HCT116 (cell line): ENCODE results near the gene DOCK9.

ENCODE experiments used
- ELF1 ChIP-seq: IDR thresholded peaks from 2 replicates; pipeline ENCODE4 v1.6.1; 2012; ENCODE audit warnings: low read depth, borderline replicate concordance
- POLR2A ChIP-seq: IDR thresholded peaks from 2 replicates; pipeline ENCODE4 v1.7.0; 2011; ENCODE audit warnings: borderline replicate concordance; ENCODE audit not compliant: insufficient read depth, insufficient read length; ENCODE audit errors: extremely low read depth
- POLR2AphosphoS5 ChIP-seq: IDR thresholded peaks from 2 replicates; pipeline ENCODE4 v1.6.1; 2011; ENCODE audit warnings: mild to moderate bottlenecking, low read depth, low read length, moderate library complexity
- ZNF274 ChIP-seq: fragments of 200-500 bp; sonication (Bioruptor generic); IDR thresholded peaks from 2 replicates; pipeline ENCODE4 v1.6.1; 2014; ENCODE audit warnings: mild to moderate bottlenecking, low read depth, low read length, inconsistent platforms
- TF ChIP-seq, protein P1 (sequence below), 3 experiments: fragments of 200-600 bp in 1 of 3; sonication (generic) in 1 of 3; IDR thresholded peaks in 2 of 3; conservative IDR thresholded peaks in 1 of 3; 2 replicates each; pipeline ENCODE4 v1.5.1; 2012 to 2017; ENCODE audit warnings: low read depth in 2 of 3, low read length in 2 of 3, antibody characterized with exemption in 1 of 3, borderline replicate concordance in 1 of 3, control low read depth in 1 of 3, mild to moderate bottlenecking in 1 of 3, mixed read lengths in 1 of 3, mixed run types in 1 of 3, moderate library complexity in 1 of 3; ENCODE audit not compliant: insufficient read depth in 1 of 3
- TF ChIP-seq, protein P2 (sequence below): IDR thresholded peaks from 2 replicates; pipeline ENCODE4 v1.6.1; 2012; ENCODE audit warnings: low read depth

DNA sequence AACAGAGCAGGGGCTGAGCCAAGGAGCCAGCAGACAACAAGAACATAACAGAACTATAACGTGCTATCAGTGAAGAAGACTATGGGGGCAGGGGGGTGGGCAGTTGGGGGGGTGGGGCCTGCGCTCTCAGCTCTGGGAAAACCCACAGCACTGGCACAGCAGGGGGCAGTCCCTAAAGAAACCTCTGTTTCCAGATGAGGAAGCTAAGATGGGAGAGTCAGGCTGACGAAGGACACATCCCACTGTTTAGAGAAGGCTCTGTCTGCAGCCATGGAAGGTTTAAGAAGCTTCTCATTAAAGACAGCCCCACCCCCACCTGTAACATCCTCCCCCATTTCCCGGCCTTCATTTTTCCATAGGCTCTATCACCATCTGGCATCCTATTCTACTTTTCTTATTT, 7.1 kb upstream of the DOCK9 start:
- TF ChIP-seq, protein P1, sequence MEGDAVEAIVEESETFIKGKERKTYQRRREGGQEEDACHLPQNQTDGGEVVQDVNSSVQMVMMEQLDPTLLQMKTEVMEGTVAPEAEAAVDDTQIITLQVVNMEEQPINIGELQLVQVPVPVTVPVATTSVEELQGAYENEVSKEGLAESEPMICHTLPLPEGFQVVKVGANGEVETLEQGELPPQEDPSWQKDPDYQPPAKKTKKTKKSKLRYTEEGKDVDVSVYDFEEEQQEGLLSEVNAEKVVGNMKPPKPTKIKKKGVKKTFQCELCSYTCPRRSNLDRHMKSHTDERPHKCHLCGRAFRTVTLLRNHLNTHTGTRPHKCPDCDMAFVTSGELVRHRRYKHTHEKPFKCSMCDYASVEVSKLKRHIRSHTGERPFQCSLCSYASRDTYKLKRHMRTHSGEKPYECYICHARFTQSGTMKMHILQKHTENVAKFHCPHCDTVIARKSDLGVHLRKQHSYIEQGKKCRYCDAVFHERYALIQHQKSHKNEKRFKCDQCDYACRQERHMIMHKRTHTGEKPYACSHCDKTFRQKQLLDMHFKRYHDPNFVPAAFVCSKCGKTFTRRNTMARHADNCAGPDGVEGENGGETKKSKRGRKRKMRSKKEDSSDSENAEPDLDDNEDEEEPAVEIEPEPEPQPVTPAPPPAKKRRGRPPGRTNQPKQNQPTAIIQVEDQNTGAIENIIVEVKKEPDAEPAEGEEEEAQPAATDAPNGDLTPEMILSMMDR (IDR thresholded peaks at IDR 0.05 in 2 of 3, conservative IDR thresholded peaks at IDR 0.05 in 1 of 3; ENCODE audit: borderline replicate concordance in 1 of 3, insufficient read depth in 1 of 3, low read depth in 2 of 3, low read length in 2 of 3), result no peak
- TF ChIP-seq ELF1, result no peak
- TF ChIP-seq ZNF274, result no peak
- no peak for TF ChIP-seq POLR2A
- TF ChIP-seq POLR2AphosphoS5, result no peak
- TF ChIP-seq, protein P2, sequence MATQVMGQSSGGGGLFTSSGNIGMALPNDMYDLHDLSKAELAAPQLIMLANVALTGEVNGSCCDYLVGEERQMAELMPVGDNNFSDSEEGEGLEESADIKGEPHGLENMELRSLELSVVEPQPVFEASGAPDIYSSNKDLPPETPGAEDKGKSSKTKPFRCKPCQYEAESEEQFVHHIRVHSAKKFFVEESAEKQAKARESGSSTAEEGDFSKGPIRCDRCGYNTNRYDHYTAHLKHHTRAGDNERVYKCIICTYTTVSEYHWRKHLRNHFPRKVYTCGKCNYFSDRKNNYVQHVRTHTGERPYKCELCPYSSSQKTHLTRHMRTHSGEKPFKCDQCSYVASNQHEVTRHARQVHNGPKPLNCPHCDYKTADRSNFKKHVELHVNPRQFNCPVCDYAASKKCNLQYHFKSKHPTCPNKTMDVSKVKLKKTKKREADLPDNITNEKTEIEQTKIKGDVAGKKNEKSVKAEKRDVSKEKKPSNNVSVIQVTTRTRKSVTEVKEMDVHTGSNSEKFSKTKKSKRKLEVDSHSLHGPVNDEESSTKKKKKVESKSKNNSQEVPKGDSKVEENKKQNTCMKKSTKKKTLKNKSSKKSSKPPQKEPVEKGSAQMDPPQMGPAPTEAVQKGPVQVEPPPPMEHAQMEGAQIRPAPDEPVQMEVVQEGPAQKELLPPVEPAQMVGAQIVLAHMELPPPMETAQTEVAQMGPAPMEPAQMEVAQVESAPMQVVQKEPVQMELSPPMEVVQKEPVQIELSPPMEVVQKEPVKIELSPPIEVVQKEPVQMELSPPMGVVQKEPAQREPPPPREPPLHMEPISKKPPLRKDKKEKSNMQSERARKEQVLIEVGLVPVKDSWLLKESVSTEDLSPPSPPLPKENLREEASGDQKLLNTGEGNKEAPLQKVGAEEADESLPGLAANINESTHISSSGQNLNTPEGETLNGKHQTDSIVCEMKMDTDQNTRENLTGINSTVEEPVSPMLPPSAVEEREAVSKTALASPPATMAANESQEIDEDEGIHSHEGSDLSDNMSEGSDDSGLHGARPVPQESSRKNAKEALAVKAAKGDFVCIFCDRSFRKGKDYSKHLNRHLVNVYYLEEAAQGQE, result no peak
